DMS153 (cell line): ENCODE measurements around the gene HNRNPUL1.
A peak's percentile ranks its signal among the peaks of the same experiment; 100 is the strongest.

Source experiments
- DNase-seq: peaks from one replicate; lab custom pipeline; 2025; lab: John Stamatoyannopoulos, UW

HNRNPUL1 gene

GRCh38 chr19:41309180-41310032, 45.2 kb downstream of the HNRNPUL1 start:
- DNase-seq: no peak

- peak; percentile 57 for DNase-seq
These were observed 46.1 kb downstream of the HNRNPUL1 start, which contains the start of gene CCDC97 for GRCh38 chr19:41310033-41310831. TSS of gene CCDC97 (plus strand) at chr19:41310172. CDS start at chr19:41310311, 139 bp downstream.

GRCh38 chr19:41311072-41311471, 46.9 kb downstream of the HNRNPUL1 start:
- DNase-seq: no peak

- DNase-seq: no peak
These were observed 47.4 kb downstream of the HNRNPUL1 start for GRCh38 chr19:41311613-41312012.

- no peak for DNase-seq
These were observed 52.2 kb downstream of the HNRNPUL1 start for GRCh38 chr19:41316306-41316920.

- no peak for DNase-seq
These were observed 54.7 kb downstream of the HNRNPUL1 start for GRCh38 chr19:41318696-41319499.

GRCh38 chr19:41319500-41320184, 55.5 kb downstream of the HNRNPUL1 start:
- DNase-seq: no peak

- DNase-seq: no peak
These were observed 56.0 kb downstream of the HNRNPUL1 start for GRCh38 chr19:41320185-41320518.

- DNase-seq: no peak
These were observed 56.4 kb downstream of the HNRNPUL1 start for GRCh38 chr19:41320568-41320967.

GRCh38 chr19:41321204-41321599, 57.0 kb downstream of the HNRNPUL1 start:
- no peak for DNase-seq

- no peak for DNase-seq
These were observed 57.6 kb downstream of the HNRNPUL1 start for GRCh38 chr19:41321600-41322270.

GRCh38 chr19:41322451-41322850, 58.3 kb downstream of the HNRNPUL1 start:
- DNase-seq: no peak

GRCh38 chr19:41323023-41323422, 58.9 kb downstream of the HNRNPUL1 start:
- DNase-seq: no peak

- DNase-seq: no peak
These were observed 59.4 kb downstream of the HNRNPUL1 start for GRCh38 chr19:41323430-41324125.

- DNase-seq: no peak
These were observed 60.1 kb downstream of the HNRNPUL1 start for GRCh38 chr19:41324231-41324702.

- no peak for DNase-seq
These were observed 60.9 kb downstream of the HNRNPUL1 start for GRCh38 chr19:41324921-41325639.

- no peak for DNase-seq
These were observed 61.4 kb downstream of the HNRNPUL1 start for GRCh38 chr19:41325640-41325946.

GRCh38 chr19:41325947-41326706, 62.0 kb downstream of the HNRNPUL1 start:
- DNase-seq: no peak
